Body of pancreas (tissue), 4 donors: ENCODE results near the gene ERCC2. TPM values are rescaled to one million over a fixed set of nuclear protein-coding genes. Genes with fewer than 3 reads are reported as not detected.
"Not testable (repeated sequence)": the region's sequence is repeated elsewhere in the genome, so short reads cannot be mapped to it uniquely, and the experiment has no call there.

ENCODE experiments used
- ATAC-seq: fragments of 150-250 bp; one replicate; pipeline ENCODE4 v1.9.1; 2016
- DNase-seq, 4 donors: peaks; one replicate each; pipeline ENCODE4 v3.0.0-alpha.2; 2019
- H3K27ac ChIP-seq, 4 donors: fragments of 200-600 bp; sonication (generic); 1 replicate in 3 of 4; 2 replicates in 1 of 4; pipeline versions ENCODE4 v1.5.1 to v1.6.1; 2016 to 2019; ENCODE audit warnings: mild to moderate bottlenecking in 1 of 4, mixed read lengths in 1 of 4, moderate library complexity in 1 of 4
- H3K27me3 ChIP-seq, 2 donors: fragments of 200-600 bp; sonication (generic); one replicate each; pipeline ENCODE4 v1.6.0; 2016; ENCODE audit warnings: mild to moderate bottlenecking in 1 of 2
- H3K36me3 ChIP-seq, 2 donors: fragments of 200-600 bp; sonication (generic); replicated peaks in 1 of 2; 2 replicates each; pipeline ENCODE4 v1.5.1; 2016; ENCODE audit warnings: low read depth in 2 of 2; ENCODE audit not compliant: insufficient read depth in 1 of 2
- H3K4me1 ChIP-seq: fragments of 200-600 bp; sonication (generic); one replicate; pipeline ENCODE4 v1.6.0; 2016
- H3K4me3 ChIP-seq, 2 donors: fragments of 200-600 bp; sonication (generic); 1 replicate in 1 of 2; 2 replicates in 1 of 2; pipeline ENCODE4 v1.5.1; 2016 to 2019
- H3K9me3 ChIP-seq, 3 donors: fragments of 200-600 bp; sonication (generic); 1 replicate in 2 of 3; 2 replicates in 1 of 3; pipeline ENCODE4 v1.5.1; 2016
- POLR2A ChIP-seq, 3 donors: fragments of 450-650 bp; IDR thresholded peaks; one replicate each; pipeline ENCODE4 v1.6.1; 2016; ENCODE audit warnings: antibody characterized with exemption in 3 of 3, mild to moderate bottlenecking in 2 of 3
- WGBS, 2 donors: methylation state at CpG; one replicate each; pipeline ENCODE4 v1.1.5; 2017; 5-methylcytosine and 5-hydroxymethylcytosine counted together
- intact Hi-C: fragments of 100-400 bp; cut with DNase I; formaldehyde crosslinking; loops from one replicate; pipeline ENCODE4 v1.15.1; 2023
- total RNA-seq, 2 donors: library from RNA; depleted of rRNA; stranded (reverse); fragments of >200 nt; gene quantifications; one replicate each; pipeline ENCODE4 v1.1.0, GENCODE V29; 2016
- TF ChIP-seq, protein P1 (sequence below), 7 experiments: fragments of 450-650 bp in 4 of 7; fragments of 200-600 bp in 3 of 7; sonication (generic) in 3 of 7; IDR thresholded peaks; one replicate each; pipeline ENCODE4 v1.5.1; 2016 to 2019; ENCODE audit warnings: antibody characterized with exemption in 7 of 7

Gene ERCC2
- total RNA-seq, 2 donors from 2014 or later: 7.8 to 29.3 TPM

DNA sequence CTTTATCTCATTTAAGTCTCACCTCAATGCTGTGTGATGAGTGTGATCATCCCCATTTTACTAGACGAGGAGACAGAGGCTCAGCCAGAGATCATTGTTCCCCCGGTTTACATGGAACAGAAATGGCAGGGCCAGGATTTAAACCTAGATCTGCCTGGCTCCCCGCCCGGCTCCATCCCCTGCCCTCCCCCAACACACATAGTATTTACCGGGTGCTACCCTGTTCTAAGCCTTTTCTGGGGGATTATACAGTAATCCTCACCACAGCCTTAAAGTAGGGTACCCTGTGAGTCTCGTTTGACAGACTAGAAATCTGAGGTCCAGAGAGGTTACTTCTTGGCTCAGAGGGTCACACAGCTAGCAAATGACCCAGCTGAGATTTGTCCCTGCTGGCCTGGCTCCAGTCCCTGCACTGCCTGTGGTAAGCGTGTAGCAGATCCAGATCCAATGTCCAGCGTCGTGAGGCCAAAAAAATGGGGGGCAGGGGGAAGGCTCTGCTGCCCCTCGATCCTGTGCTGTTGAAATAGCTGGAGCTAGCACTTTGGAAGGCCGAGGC, 33.6 kb downstream of the ERCC2 start:
- intact Hi-C loops: no loop called here
- no peak for DNase-seq
- H3K27ac ChIP-seq: no peak overlapping the region
- ATAC-seq: no peak
- TF ChIP-seq POLR2A (IDR thresholded peaks at IDR 0.05): no peak
- TF ChIP-seq, protein P1, sequence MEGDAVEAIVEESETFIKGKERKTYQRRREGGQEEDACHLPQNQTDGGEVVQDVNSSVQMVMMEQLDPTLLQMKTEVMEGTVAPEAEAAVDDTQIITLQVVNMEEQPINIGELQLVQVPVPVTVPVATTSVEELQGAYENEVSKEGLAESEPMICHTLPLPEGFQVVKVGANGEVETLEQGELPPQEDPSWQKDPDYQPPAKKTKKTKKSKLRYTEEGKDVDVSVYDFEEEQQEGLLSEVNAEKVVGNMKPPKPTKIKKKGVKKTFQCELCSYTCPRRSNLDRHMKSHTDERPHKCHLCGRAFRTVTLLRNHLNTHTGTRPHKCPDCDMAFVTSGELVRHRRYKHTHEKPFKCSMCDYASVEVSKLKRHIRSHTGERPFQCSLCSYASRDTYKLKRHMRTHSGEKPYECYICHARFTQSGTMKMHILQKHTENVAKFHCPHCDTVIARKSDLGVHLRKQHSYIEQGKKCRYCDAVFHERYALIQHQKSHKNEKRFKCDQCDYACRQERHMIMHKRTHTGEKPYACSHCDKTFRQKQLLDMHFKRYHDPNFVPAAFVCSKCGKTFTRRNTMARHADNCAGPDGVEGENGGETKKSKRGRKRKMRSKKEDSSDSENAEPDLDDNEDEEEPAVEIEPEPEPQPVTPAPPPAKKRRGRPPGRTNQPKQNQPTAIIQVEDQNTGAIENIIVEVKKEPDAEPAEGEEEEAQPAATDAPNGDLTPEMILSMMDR (IDR thresholded peaks at IDR 0.05): no peak
- H3K4me1 ChIP-seq: peaks cover 18% of the 10 kb centered on the region
- no peaks in the 10 kb centered on the region for H3K9me3 ChIP-seq
- H3K36me3 ChIP-seq: no peaks in the 10 kb centered on the region
- 64 to 75% methylated on average over 10 to 11 of the region's 11 CpGs for WGBS, 2 donors
- no peak overlapping the region for H3K4me3 ChIP-seq
- H3K27me3 ChIP-seq: no peaks in the 10 kb centered on the region

DNA sequence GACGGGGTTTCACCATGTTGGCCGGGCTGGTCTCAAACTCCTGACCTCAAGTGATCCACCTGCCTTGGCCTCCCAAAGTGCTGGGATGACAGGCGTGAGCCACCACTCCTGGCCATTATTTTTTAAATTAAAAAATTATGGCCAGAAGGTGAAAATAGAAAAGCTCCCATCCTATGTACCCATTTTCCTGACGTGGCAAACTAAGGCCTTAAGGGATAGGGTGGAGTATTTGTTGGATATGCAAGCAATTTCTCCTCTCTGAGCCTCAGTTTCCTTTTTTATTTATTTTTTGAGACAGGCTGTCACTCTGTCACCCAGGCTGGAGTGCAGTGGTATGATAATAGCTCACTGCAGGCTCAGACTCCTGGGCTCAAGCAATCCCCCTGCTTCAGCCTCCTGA, 35.5 kb downstream of the ERCC2 start:
- H3K27ac ChIP-seq, H3K27me3 ChIP-seq, H3K4me1 ChIP-seq, H3K9me3 ChIP-seq, H3K36me3 ChIP-seq, ATAC-seq, H3K4me3 ChIP-seq, intact Hi-C loops, DNase-seq: not testable (repeated sequence)
- 76 to 79% methylated on average over 4 of the region's 4 CpGs for WGBS, 2 donors

DNA sequence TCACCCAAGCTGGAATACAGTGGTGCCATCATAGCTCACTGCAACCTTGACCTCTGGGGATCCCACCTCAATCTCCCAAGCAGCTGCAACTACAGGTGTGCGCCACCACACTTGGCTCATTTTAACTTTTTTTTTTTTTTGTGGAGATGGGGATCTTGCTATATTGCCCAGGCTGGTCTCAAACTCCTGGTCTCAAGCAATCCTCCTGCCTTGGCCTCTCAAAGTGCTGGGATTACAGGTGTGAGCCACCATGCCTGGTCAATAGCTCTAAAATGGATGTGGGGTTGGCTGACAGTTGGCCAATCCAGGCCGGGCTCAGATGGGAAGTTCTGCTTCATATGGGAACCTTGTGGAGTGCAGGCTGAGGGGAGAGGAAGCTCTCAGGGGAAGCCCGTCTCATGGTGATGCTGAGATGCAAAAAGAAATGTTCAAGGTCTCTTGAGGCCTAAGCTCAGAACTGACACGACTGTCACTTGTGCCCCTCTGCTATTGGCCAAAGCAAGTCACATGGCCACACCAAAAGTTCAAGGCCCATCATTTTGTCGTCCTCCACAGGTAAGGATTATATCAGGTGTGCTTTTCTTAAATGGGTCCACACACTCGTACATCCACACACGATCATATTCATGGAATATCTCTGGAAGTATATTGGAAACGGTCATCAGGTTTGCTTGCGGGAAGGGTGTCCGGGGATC, 36.6 kb downstream of the ERCC2 start:
- DNase-seq: no peak
- Histone ChIP-seq H3K4me1 (peaks cover 4% of the 10 kb centered on the region), H3K4me3 (no peak overlapping the region), H3K9me3 (no peaks in the 10 kb centered on the region), H3K27ac (no peak overlapping the region), H3K36me3 (no peaks in the 10 kb centered on the region), H3K27me3 (no peaks in the 10 kb centered on the region)
- 71 to 79% methylated on average over 10 of the region's 10 CpGs for WGBS, 2 donors
- TF ChIP-seq, protein P1 (IDR thresholded peaks at IDR 0.05): no peak
- TF ChIP-seq POLR2A (IDR thresholded peaks at IDR 0.05): no peak
- intact Hi-C loops: no loop called here
- ATAC-seq: no peak

DNA sequence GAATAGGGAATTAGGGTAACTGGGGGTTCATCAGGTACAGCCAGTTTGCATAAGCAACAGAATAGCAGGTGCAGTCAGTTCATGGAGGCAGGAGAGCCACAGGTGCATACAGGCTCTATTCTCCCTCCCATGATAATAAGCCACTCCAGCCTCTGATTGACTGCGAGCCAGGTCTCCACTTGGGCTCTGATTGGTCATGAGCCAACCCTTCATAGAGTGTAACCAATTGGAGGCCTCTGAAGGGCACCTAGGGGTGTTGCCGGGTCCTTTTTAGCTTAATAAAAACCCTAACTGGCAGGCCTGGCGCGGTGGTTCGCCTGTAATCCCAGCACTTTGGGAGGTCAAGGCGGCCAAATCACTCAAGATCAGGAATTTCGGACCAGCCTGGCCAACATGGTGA, 39.0 kb downstream of the ERCC2 start:
- no peak for DNase-seq
- TF ChIP-seq, protein P1 (IDR thresholded peaks at IDR 0.05): no peak
- no peak for TF ChIP-seq POLR2A (IDR thresholded peaks at IDR 0.05)
- intact Hi-C loops: no loop called here
- Histone ChIP-seq H3K4me1 (peaks cover 3% of the 10 kb centered on the region), H3K4me3 (no peak overlapping the region), H3K27ac (no peak overlapping the region), H3K36me3 (no peaks in the 10 kb centered on the region), H3K27me3 (no peaks in the 10 kb centered on the region), H3K9me3 (no peaks in the 10 kb centered on the region)
- ATAC-seq: no peak
- 77 to 91% methylated on average over 6 to 7 of the region's 7 CpGs for WGBS, 2 donors

DNA sequence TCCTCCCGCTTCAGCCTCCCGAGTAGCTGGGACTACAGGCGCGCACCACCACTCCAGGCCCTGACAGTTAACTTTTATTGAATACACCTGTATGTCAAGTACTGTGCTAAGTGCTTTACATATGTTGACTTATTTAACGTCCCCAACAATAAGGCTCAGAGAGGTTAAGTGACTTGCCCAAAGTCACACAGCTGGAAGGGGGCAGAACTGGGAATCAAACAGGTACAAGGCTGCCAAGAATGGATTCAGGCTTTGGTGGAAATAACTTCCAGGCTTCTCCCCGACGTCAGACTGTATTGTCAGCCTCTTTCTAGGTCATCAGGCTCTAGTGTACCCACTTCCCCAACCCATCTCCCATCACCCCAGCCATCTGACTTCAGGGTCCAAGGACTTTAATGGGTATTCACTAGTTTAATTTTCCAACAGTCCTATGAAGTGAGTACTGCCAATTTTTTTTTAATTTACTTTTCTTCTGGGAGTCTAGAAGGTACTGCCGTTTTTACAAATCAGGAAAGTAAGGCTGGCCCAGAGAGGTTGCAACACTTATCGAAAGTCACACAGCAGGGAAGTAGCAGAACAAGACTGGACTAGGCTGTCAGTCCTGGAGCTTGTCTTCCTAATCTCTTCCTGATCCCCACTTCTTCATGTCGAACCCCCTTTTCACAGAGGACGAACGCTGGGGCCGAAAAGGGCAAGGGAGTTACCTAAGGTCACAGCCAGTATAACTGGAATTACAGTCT, 42.8 kb downstream of the ERCC2 start:
- WGBS, 2 donors: 63 to 66% methylated on average over 13 of the region's 13 CpGs
- no peak for TF ChIP-seq POLR2A (IDR thresholded peaks at IDR 0.05)
- TF ChIP-seq, protein P1 (IDR thresholded peaks at IDR 0.05): no peak
- H3K27me3 ChIP-seq: no peaks in the 10 kb centered on the region
- intact Hi-C loops: no loop called here
- no peaks in the 10 kb centered on the region for H3K9me3 ChIP-seq
- H3K4me1 ChIP-seq: peaks cover 17% of the 10 kb centered on the region
- ATAC-seq: no peak
- H3K27ac ChIP-seq: no peak overlapping the region
- H3K36me3 ChIP-seq: no peaks in the 10 kb centered on the region
- no peak overlapping the region for H3K4me3 ChIP-seq
- no peak for DNase-seq
